ACHN (cell line): ENCODE results near the gene RPS8.
A peak's percentile ranks its signal among the peaks of the same experiment; 100 is the strongest.
"Not testable (repeated sequence)": the region's sequence is repeated elsewhere in the genome, so short reads cannot be mapped to it uniquely, and the experiment has no call there.

Experiments
- DNase-seq: peaks from one replicate; pipeline ENCODE4 v3.0.0-alpha.2; 2015
- in situ Hi-C: cut with HindIII; loops from 2 replicates; pipeline ENCODE4 v1.10.0; 2017; ENCODE audit warnings: low sequenced_read_pairs, low pct_ligation_motif_present, low pct_unique_long_range_greater_than_20kb

RPS8 gene

GRCh38 chr1:44799770-44800584 lies 24.6 kb downstream of the RPS8 start, which contains the start of gene PLK3:
PLK3 (plus strand) TSS chr1:44800377; CDS start chr1:44800464, 87 bp downstream.
- in situ Hi-C loops, result no loop called here
- peak; percentile 93 for DNase-seq

GRCh38 chr1:44801491-44802305 lies 26.4 kb downstream of the RPS8 start:
- no peak for DNase-seq
- in situ Hi-C loops, result no loop called here

- in situ Hi-C loops, result no loop called here
- DNase-seq, result no peak
These were observed 27.1 kb downstream of the RPS8 start for GRCh38 chr1:44802306-44803061.

GRCh38 chr1:44803062-44803311 lies 27.6 kb downstream of the RPS8 start:
- DNase-seq, result no peak
- in situ Hi-C loops, result no loop called here

- no peak for DNase-seq
- in situ Hi-C loops, result no loop called here
These were observed 28.2 kb downstream of the RPS8 start for GRCh38 chr1:44803312-44804095.

GRCh38 chr1:44805311-44806024 lies 30.1 kb downstream of the RPS8 start:
- in situ Hi-C loops, result no loop called here

GRCh38 chr1:44806025-44806703 lies 30.8 kb downstream of the RPS8 start:
- DNase-seq, result no peak
- in situ Hi-C loops, result no loop called here

More at GRCh38 chr1:44805311-44806024, 30.1 kb downstream of the RPS8 start:
- no peak for DNase-seq

GRCh38 chr1:44806704-44807363 lies 31.5 kb downstream of the RPS8 start, which contains the start of gene DYNLT4:
DYNLT4 (minus strand) TSS chr1:44807351; CDS start chr1:44806668, 683 bp downstream.
- no peak for DNase-seq
- in situ Hi-C loops, result no loop called here

- in situ Hi-C loops, result no loop called here
- peak; percentile 97 for DNase-seq
These were observed 32.2 kb downstream of the RPS8 start for GRCh38 chr1:44807364-44808062.

- in situ Hi-C loops, result no loop called here
- peak; percentile 76 for DNase-seq
These were observed 33.0 kb downstream of the RPS8 start, which contains the start of gene BTBD19 for GRCh38 chr1:44808063-44808937. BTBD19 (plus strand) TSS chr1:44808523; CDS start chr1:44808821, 298 bp downstream.

- in situ Hi-C loops, result no loop called here
- DNase-seq, result peak; percentile 27
These were observed 33.9 kb downstream of the RPS8 start for GRCh38 chr1:44808938-44809917.

- in situ Hi-C loops, result no loop called here
- DNase-seq, result peak; percentile 83
These were observed 34.9 kb downstream of the RPS8 start for GRCh38 chr1:44810101-44810761.

- DNase-seq, in situ Hi-C loops: not testable (repeated sequence)
These were observed 35.4 kb downstream of the RPS8 start for GRCh38 chr1:44810762-44811105.

GRCh38 chr1:44811234-44811633 lies 35.9 kb downstream of the RPS8 start:
- DNase-seq, result no peak
- in situ Hi-C loops, result no loop called here
